Stimulated activated CD8-positive, alpha-beta memory T cell treated with anti-CD3 and anti-CD28 coated beads, Interleukin-7, amount 100 ng/mL, for 1 hour (primary cell): Measurements from ENCODE around the gene TOMM40.
"Not testable (repeated sequence)": the region's sequence is repeated elsewhere in the genome, so short reads cannot be mapped to it uniquely, and the experiment has no call there.

Experiments used
- DNase-seq, 2 donors: peaks; one replicate each; pipeline ENCODE4 v3.0.0-alpha.2; 2020; ENCODE audit warnings: low read depth in 2 of 2

TOMM40 gene

DNA sequence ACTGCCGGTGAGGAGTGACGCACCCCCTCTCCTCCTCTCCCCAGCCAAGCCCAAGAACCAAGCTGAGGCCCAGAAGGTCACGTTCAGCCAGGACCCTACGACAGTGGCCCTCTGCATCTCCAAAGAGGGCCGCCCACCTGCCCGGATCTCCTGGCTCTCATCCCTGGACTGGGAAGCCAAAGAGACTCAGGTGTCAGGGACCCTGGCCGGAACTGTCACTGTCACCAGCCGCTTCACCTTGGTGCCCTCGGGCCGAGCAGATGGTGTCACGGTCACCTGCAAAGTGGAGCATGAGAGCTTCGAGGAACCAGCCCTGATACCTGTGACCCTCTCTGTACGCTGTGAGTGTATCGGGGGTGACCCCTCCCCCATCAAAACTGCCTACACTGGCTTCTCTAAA lies 19.2 kb upstream of the TOMM40 start:
- no peak for DNase-seq

DNA sequence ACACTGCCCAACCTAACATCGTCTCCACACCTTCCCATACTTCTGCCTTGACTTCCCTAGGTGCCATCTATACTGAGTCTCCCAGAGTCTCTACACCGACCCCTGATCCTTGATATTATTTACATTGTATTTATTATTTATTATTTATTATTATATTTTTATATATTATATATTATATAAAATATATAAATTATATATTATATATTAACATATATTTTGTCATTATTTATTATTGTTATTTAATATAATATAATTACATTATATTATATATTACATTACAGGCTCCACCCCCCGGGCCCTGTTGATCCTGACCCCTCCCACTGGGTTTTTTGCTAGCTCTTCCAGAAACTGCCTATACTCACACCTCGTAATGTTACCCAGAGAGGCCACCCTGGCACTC lies 18.4 kb upstream of the TOMM40 start:
- DNase-seq, result no peak

DNA sequence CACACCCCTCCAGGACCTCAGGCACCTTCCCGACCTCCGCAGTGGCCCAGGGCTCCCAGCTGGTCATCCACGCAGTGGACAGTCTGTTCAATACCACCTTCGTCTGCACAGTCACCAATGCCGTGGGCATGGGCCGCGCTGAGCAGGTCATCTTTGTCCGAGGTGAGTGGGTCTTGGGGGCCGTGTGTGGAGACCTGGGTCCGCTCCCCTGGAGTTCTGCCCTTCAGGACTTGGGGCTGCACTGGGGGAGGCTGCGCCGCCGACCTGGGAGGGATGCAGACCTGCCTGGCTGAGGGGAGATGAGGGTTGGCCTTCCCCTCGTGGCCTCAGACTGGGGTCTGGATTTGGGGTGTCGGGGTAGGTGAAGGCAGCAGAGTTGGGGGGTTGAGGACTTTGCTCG lies 16.7 kb upstream of the TOMM40 start:
- DNase-seq, result no peak

DNA sequence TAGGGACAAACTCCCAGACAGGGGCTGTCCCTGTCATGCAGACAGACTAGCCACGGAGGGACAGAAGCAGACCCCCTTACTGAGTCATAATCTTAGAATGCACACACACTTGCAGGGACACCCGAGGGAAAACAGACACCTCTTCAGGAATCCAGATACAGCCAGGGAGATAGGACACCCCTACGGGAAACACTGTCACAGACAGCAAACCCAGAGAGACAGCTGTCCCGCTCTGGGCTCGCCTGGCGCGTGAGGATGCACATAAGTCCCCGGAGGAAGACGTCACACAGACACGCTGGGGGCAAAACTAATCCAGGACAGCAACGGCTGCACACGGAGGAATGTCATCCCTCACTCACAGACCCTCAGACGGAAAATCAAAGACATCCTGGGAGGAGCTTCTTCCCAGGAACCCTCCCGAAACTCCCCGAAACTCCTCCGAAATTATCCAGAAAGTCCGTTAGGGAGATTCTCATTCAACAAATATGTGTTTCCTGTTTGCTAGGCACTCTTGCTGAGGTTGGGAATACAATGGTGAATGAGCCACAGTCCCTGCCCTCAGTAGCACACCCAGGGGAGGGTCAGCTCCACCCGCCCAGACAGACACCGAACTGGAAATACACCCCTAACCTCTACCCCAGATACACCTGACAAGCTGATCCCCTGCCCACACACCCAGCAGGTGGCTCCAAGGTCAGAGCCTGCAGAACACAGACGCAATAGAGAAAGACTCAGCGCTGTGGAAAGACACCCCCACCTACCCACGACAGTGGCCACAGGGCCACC lies 15.2 kb upstream of the TOMM40 start:
- DNase-seq, result no peak

DNA sequence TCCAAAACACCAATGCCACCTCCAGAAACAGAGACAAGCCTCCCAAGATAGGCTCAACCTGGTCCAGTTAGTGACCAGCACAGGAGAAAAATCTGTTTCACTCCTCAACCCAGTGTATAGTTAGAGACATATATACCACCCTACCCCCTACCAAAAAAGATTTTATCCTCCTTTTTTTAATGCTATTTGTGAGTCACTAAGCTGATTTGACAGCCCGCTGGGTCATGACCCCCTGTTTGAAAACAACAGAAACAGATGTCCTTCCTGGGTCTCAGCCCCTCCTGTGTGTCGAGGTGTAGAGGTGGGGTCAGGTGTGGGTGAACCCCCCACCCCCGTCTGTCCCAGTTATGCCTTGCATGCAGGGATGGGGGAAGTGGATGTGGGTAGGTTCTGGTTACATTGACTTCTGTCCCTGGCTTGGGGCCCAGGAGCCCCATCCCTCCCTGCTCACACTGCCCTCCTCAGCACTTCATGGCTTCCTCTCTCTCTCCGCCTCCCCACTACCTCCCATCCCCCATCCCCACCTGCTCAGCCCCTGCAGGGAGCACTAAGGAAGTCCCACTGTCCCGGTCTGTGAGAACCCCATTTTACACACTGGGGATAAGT lies 14.0 kb upstream of the TOMM40 start:
- no peak for DNase-seq

DNA sequence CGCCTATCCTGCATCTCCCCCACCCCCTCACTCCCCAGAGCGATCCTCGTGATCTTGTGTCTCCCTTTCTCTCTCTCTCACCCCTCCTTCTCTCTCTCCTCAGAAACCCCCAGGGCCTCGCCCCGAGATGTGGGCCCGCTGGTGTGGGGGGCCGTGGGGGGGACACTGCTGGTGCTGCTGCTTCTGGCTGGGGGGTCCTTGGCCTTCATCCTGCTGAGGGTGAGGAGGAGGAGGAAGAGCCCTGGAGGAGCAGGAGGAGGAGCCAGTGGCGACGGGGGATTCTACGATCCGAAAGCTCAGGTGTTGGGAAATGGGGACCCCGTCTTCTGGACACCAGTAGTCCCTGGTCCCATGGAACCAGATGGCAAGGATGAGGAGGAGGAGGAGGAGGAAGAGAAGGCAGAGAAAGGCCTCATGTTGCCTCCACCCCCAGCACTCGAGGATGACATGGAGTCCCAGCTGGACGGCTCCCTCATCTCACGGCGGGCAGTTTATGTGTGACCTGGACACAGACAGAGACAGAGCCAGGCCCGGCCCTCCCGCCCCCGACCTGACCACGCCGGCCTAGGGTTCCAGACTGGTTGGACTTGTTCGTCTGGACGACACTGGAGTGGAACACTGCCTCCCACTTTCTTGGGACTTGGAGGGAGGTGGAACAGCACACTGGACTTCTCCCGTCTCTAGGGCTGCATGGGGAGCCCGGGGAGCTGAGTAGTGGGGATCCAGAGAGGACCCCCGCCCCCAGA lies 12.8 kb upstream of the TOMM40 start:
- no peak for DNase-seq

DNA sequence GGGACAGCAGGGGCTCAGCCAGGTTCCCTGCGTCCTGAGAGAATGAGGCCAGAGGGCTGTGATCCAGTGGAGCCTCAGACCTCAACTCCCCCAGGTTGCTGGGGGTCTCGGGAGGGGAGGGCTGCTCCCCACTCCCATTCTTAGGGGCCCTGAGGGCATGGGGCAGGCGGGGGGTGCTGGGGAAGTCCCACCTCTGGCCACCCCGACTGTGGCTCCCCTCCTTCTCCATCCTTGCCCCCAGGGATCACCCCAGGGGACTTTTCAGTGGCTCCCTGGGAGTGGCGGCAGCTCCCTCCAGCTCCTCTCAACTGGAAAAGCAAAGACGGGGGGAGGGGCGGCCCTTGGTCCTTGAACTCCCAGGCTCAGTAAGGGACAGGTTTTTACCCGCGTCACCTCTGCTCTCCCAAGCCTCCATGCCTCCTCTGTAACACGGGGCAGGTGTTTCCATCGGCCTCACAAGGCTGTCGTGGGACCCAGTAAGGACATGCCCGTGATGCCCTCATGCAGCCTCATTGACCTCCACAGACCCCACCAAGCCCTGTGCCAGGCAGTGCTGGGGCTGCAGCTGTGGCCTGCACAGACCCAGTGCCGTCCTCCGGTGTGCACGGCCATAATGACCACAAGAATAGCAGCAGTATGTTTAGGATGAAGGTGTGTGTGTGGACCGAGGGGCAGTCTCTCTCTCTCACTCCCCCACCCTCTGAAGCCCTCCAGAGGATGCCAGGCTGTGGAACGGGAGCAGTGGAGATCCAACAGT lies 11.6 kb upstream of the TOMM40 start:
- no peak for DNase-seq

DNA sequence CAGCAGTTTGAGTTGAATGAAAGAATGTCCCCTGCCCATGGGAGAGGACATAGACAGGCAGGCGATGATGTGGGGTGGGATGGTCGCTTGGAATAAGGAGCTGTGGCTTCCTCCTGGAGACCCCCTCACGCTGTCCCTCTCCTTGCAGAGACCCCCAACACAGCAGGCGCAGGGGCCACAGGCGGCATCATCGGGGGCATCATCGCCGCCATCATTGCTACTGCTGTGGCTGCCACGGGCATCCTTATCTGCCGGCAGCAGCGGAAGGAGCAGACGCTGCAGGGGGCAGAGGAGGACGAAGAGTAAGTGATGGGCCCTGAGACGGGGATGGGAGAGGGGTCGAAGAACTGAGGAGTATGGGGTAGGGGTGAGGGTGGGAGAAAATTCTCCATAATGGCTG lies 9.0 kb upstream of the TOMM40 start:
- DNase-seq, result no peak

DNA sequence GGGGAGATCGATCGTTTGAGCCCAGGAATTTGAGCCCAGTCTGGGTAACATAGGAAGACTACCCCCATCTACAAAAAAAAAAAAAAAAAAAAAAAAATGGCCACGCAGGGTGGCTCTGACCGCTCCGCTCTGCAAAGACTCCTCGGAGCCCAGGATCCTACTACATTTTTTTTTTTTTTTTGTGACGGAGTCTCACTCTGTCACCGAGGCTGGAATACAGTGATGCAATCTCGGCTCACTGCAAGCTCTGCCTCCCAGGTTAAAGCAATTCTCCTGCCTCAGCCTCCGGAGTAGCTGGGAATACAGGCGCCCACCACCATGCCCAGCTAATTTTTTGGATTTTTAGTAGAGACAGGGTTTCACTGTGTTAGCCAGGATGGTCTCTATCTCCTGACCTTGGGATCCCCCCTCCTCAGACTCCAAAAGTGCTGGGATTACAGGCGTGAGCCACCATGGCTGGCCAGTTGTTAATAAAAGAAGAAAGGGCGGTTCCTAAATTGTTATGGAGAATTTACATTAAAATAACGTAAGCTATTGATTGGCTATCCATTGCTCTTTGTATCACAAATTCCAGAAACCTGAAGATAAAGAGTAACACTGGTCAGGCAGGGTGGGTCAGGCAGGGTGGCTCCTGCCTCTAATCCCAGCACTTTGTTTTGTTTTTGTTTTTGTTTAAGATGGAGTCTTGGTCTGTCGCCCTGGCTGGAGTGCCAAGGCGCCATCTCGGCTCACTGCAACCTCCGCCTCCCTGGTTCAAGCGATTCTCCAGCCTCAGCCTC lies 8.2 kb upstream of the TOMM40 start:
- DNase-seq, result not testable (repeated sequence)

DNA sequence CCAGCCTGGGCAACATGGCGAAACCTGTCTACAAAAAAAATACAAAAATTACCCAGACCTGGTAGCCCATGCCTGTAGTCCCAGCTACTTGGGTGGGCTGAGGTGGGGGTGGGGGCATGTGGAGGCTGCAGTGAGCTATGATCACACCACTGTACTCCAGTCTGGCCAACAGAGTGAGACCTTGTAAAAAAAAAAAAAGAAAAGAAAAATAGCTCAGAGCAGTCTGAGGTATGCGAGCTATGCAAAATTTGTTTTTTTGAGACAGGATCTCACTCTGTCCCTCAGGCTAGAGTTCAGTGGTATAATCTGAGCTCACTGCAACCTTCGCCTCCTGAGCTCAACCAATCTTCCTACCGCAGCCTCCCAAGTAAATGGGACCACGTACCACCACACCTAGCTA lies 7.1 kb upstream of the TOMM40 start:
- no peak for DNase-seq

DNA sequence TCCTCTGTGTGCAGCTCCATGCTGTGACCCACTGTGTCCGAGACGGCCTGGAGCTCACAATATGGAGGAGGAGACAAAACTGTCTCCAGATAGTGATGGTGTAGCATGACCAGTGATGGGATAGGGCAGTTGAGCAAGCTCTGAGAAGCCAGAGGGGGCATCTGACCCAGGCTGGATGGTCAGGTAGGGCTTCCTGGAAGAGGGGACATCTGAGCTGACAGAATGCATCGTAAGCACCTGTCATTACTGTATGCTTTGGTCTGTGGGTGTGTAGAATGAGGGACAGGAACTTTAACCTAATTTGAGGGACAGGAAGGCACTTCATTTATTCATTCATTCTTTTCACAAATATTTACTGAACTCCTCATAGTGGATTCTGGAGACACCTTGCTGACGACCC lies 6.5 kb upstream of the TOMM40 start:
- DNase-seq, result no peak

DNA sequence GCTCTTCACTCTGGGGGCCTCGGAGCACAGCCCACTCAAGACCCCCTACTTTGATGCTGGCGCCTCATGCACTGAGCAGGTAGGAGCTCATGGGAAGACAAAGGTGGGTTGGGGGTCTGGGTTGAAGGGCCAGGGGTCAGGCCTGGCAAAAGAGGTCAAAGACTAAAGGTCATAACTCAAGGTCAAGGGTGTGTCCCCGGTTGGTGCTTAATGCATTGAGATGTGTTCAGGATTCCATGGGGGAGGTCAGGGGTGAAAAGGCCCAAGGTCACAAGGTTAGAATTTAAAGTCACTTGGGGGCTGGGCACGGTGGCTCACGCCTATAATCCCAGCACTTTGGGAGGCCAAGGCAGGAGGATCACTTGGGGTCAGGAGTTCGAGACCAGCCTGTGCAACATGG lies 4.9 kb upstream of the TOMM40 start:
- DNase-seq, result no peak

DNA sequence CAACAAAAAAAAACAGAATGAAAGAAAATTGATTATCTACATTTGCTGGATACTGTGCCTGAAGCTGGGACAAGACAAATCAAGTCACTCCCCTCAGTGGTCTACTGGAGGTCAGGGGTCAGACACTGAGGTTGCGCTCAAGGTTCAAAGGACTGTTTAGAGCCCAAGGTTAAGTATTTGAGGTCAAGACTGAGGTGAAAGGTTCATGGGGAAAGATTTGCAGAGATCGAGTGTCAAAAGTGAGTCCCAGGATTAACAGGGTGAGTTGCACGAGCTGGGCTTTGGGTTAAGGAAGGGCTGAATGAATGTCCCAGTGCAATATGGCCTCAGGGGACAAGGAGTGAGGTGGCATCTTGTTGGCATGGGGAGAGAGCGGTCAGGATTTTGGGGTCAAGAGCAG lies 3.4 kb upstream of the TOMM40 start:
- no peak for DNase-seq

DNA sequence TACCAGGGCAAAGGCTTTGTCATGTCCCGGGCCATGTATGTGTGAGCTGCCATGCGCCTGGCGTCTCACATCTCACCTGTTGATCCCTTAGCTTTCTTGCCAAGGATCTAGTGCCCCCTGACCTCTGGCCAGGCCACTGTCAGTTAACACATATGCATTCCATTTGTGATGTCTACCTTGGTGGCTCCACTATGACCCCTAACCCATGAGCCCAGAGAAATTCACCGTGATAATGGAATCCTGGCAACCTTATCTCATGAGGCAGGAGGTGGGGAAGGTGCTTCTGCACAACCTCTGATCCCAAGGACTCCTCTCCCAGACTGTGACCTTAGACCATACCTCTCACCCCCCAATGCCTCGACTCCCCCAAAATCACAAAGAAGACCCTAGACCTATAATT lies 2.7 kb upstream of the TOMM40 start:
- DNase-seq, result not testable (repeated sequence)

DNA sequence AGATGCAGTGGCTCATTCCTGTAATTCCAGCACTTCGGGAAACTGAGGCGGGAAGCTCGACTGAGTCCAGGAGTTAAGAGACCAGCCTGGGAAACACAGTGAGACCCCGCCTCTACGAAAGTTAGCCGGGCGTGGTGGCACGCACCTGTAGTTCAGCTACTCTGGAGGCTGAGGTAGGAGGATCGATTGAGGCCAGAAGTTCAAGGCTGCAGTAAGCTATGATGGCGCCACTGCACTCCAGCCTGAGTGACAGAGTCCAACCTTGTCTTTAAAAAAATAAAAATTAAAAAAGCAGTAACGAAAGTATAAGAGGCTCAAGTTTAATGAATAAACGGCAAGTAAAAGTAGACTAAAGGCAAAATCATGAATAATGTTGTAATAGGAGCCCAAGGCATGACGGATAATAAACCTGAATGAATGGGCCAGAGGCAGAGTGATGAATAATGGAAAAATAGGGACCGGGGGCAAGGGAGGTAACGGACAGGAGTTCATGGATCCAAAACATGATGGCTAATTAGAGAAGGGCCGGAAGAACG lies 1.2 kb upstream of the TOMM40 start:
- DNase-seq, result no peak

DNA sequence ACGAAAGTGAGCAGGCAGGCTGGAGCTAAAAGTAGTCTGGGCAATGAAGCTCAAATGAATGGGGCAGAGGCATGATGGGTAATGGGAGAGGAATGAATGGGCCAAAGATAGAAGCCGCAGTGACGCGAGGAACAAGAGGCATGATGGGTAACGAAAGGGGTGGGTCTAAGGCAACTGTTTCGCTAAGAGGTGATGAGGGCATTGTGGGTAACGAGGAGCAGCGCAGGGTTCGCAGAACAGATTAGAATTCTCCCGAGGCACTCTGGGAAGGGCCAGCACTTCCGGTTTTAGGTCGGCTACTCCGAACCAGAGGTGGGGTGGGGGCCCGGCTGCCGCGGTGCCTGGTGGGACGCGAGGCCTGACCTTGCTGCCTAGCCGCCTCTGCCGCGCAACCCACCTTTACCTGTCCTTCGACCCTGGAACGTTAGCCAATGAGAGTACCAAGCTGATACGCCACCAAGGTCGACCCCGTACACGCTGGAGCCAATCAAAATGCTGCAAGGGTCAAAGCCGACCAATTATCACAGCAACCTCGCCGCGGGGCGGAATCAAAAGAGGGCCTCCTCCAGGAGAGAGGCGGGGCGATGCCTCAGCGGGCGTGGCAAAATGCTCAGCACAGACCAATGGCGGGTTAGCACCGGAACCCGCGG lies 563 bp upstream of the TOMM40 start:
- peak in 1 of 2 donors; percentile 100 for DNase-seq

DNA sequence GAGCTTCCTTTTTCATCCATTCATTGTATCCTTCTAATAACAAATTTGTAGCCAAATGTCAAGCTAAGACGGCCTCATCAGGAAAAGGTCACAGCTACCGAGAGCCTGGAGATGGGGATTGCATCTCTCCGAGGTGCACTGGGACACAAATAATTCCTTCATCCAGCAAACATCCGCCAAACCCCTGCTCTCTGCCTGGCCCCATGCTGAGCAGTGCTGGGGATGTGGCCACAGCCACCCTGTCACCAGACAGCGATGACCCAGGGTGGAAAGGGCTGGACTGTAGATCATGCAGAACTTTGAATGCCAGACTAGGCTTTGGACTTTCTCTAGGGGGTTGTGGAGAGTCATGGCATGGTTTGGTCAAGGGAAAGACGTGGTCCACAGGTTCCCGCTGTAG lies 1.9 kb downstream of the TOMM40 start:
- no peak for DNase-seq

DNA sequence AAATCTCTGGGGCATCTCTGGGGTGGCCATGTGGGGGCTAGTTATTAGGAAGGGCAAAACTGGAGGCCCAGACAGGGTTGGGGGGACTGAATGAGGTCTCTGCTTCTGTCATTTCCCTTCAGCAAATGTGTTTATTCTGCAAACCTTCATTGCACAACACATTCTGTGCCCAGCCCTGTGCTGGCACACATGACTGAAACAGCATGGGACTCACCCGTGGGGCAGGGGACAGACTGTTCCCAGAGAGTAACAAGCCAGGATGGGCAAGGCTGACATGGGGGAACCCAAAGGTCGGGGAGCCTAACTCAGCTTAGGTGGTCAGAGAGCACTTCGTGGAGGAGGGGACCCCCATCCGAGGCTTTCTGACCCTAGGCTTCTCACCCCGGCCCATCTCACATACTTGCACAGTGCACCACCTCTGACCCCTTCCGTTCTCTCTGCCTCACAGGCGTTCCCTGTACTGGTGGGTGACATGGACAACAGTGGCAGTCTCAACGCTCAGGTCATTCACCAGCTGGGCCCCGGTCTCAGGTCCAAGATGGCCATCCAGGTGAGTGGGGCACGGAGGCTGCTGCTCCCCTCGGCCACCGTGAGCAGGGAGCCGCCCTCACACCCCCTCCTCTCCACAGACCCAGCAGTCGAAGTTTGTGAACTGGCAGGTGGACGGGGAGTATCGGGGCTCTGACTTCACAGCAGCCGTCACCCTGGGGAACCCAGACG lies 2.4 kb downstream of the TOMM40 start:
- no peak for DNase-seq

DNA sequence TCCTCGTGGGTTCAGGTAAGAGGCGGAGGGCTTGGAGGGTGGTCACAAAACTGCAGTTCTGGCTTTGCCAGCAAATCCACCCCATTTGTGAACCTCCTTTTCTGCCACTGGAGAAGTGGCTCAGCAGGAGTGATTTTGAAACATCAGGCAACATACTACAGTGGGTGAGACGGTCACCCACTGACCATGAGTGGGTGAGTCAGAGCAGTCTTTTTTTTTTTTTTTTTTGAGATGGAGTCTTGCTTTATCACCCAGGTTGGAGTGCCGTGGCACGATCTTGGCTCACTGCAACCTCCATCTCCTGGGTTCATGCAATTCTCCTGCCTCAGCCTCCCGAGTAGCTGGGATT lies 3.0 kb downstream of the TOMM40 start:
- no peak for DNase-seq

DNA sequence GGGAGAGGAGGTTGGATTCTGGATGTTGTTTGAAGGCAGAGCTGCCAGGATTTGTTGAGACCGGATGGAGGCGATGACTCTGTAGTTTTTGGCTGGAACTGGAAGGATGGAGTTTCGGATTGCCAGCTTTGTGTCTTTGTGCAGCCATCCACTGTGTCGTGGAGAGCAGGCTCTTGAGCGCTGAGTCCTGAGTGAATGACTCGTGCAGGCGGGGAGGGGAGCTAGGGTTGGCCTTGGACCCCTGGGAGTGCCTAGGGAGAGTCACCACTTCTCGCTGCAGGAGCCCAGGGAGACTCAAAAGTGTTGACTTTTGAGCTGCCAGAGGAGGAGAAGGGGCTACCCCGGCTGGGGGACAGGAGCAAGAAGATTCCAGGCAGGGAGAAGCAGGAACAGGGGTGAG lies 3.9 kb downstream of the TOMM40 start:
- no peak for DNase-seq
